ENCODE data around the gene ZC2HC1C.

DNA sequence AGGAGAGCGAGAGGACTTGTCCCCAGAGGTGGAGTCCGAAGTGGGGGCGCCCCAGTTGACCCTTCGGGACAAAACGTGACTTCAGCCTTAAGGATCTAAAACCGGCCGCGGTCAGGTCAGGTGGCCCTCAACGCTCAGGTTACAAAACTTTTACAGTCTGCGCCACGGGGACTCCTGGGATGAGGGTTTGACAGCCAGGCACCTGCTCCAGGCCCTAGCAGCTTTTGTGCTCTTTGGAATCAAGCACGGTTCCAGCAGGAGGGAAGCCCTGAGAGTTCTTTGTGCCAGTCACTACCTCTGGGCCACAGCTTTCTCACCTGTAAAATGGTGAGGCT is 337 bp downstream of the ZC2HC1C start:
- TF ChIP-seq, protein P1, sequence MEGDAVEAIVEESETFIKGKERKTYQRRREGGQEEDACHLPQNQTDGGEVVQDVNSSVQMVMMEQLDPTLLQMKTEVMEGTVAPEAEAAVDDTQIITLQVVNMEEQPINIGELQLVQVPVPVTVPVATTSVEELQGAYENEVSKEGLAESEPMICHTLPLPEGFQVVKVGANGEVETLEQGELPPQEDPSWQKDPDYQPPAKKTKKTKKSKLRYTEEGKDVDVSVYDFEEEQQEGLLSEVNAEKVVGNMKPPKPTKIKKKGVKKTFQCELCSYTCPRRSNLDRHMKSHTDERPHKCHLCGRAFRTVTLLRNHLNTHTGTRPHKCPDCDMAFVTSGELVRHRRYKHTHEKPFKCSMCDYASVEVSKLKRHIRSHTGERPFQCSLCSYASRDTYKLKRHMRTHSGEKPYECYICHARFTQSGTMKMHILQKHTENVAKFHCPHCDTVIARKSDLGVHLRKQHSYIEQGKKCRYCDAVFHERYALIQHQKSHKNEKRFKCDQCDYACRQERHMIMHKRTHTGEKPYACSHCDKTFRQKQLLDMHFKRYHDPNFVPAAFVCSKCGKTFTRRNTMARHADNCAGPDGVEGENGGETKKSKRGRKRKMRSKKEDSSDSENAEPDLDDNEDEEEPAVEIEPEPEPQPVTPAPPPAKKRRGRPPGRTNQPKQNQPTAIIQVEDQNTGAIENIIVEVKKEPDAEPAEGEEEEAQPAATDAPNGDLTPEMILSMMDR (IDR thresholded peaks at IDR 0.05; ENCODE audit: insufficient read depth, low read length), result no peak
- TF ChIP-seq SPI1 (IDR thresholded peaks at IDR 0.05; ENCODE audit: borderline replicate concordance, low read depth) (no peak), POLR2AphosphoS5 (IDR thresholded peaks at IDR 0.05; ENCODE audit: low read depth) (no peak)
